ENCODE measurements around the gene KMT2A.

GRCh38 chr11:118411530-118411929, 24.8 kb upstream of the KMT2A start:
- no peak for TF ChIP-seq CTCF (IDR thresholded peaks at IDR 0.05)
- TF ChIP-seq POLR2A (IDR thresholded peaks at IDR 0.05) = no peak
